CD14-positive monocyte (primary cell): ENCODE measurements around the gene GFPT2. TPM values are rescaled to one million over a fixed set of nuclear protein-coding genes. Genes with fewer than 3 reads are reported as not detected.
A peak's percentile ranks its signal among the peaks of the same experiment; 100 is the strongest.

ENCODE experiments used
- DNase-seq, 3 donors: peaks; one replicate each; pipeline ENCODE4 v3.0.0-alpha.2; 2011 to 2022
- H2AFZ ChIP-seq: 2 replicates; pipeline ENCODE4 v1.6.0; 2012; ENCODE audit warnings: mild to moderate bottlenecking, low read depth, low read length, inconsistent platforms; ENCODE audit not compliant: insufficient read depth, poor library complexity, severe bottlenecking
- H3K27ac ChIP-seq, 2 donors: 1 replicate in 1 of 2; 2 replicates in 1 of 2; pipeline ENCODE4 v1.5.1; 2012 to 2013; ENCODE audit warnings: low read length in 2 of 2, control low read depth in 1 of 2, inconsistent platforms in 1 of 2, low read depth in 1 of 2, mild to moderate bottlenecking in 1 of 2
- H3K27me3 ChIP-seq, 2 donors: one replicate each; pipeline versions ENCODE4 v1.6.0 to v1.6.1; 2011 to 2013; ENCODE audit warnings: low read length in 2 of 2; ENCODE audit not compliant: control insufficient read depth in 2 of 2, insufficient read depth in 2 of 2
- H3K36me3 ChIP-seq, 2 donors: replicated peaks in 1 of 2; 1 replicate in 1 of 2; 2 replicates in 1 of 2; pipeline versions ENCODE4 v1.5.1 to v1.6.1; 2012 to 2013; ENCODE audit warnings: low read length in 2 of 2, control low read depth in 1 of 2, inconsistent platforms in 1 of 2, mild to moderate bottlenecking in 1 of 2; ENCODE audit not compliant: insufficient read depth in 2 of 2, control insufficient read depth in 1 of 2
- H3K4me1 ChIP-seq, 2 donors: 1 replicate in 1 of 2; 2 replicates in 1 of 2; pipeline versions ENCODE4 v1.5.1 to v1.6.1; 2012 to 2013; ENCODE audit warnings: low read length in 2 of 2, control low read depth in 1 of 2, inconsistent platforms in 1 of 2, mild to moderate bottlenecking in 1 of 2, moderate library complexity in 1 of 2; ENCODE audit not compliant: insufficient read depth in 2 of 2, control insufficient read depth in 1 of 2
- H3K4me2 ChIP-seq: replicated peaks from 2 replicates; pipeline ENCODE3; 2012; ENCODE audit warnings: low read length, moderate library complexity, mild to moderate bottlenecking; ENCODE audit not compliant: poor library complexity, severe bottlenecking; ENCODE audit errors: extremely low read depth
- H3K4me3 ChIP-seq, 3 experiments: fragments of 200-600 bp in 1 of 3; sonication (generic) in 1 of 3; replicated peaks in 1 of 3; 1 replicate in 2 of 3; 2 replicates in 1 of 3; pipeline ENCODE4 v1.5.1; 2011 to 2013; ENCODE audit warnings: low read length in 3 of 3, mild to moderate bottlenecking in 3 of 3, control low read depth in 2 of 3, low read depth in 2 of 3, inconsistent platforms in 1 of 3, moderate library complexity in 1 of 3
- H3K79me2 ChIP-seq: 2 replicates; pipeline ENCODE4 v1.6.0; 2012; ENCODE audit warnings: mild to moderate bottlenecking, control low read depth, inconsistent platforms, low read length, moderate library complexity; ENCODE audit not compliant: insufficient read depth
- H3K9ac ChIP-seq: 2 replicates; pipeline ENCODE4 v1.6.0; 2017; ENCODE audit warnings: low read length, mild to moderate bottlenecking; ENCODE audit not compliant: insufficient read depth, poor library complexity, severe bottlenecking
- H3K9me3 ChIP-seq, 2 donors: replicated peaks in 1 of 2; 1 replicate in 1 of 2; 2 replicates in 1 of 2; pipeline versions ENCODE4 v1.5.1 to v1.6.1; 2012 to 2013; ENCODE audit warnings: low read length in 2 of 2, control low read depth in 1 of 2; ENCODE audit not compliant: control insufficient read depth in 1 of 2, insufficient read depth in 1 of 2
- H4K20me1 ChIP-seq: 2 replicates; pipeline ENCODE4 v1.6.0; 2012; ENCODE audit warnings: mild to moderate bottlenecking, low read length, control low read depth, moderate library complexity; ENCODE audit not compliant: insufficient read depth
- H3K27ac Mint-ChIP-seq, 7 donors: one replicate each; pipeline ENCODE4 v1.8.0; 2020; ENCODE audit warnings: mild to moderate bottlenecking in 7 of 7, mixed read lengths in 7 of 7, moderate library complexity in 6 of 7, inconsistent platforms in 2 of 7
- H3K27me3 Mint-ChIP-seq, 3 donors: one replicate each; pipeline ENCODE4 v1.8.0; 2021 to 2022; ENCODE audit warnings: low read depth in 3 of 3, mild to moderate bottlenecking in 3 of 3, mixed read lengths in 3 of 3, moderate library complexity in 3 of 3, inconsistent platforms in 1 of 3
- H3K36me3 Mint-ChIP-seq, 2 donors: one replicate each; pipeline ENCODE4 v1.8.0; 2020; ENCODE audit warnings: mixed read lengths in 2 of 2, inconsistent platforms in 1 of 2, mild to moderate bottlenecking in 1 of 2
- H3K4me1 Mint-ChIP-seq: one replicate; pipeline ENCODE4 v1.8.0; 2020; ENCODE audit warnings: mild to moderate bottlenecking, mixed read lengths
- H3K4me3 Mint-ChIP-seq, 2 donors: one replicate each; pipeline ENCODE4 v1.8.0; 2020; ENCODE audit warnings: mild to moderate bottlenecking in 2 of 2, mixed read lengths in 2 of 2, moderate library complexity in 1 of 2
- H3K9me3 Mint-ChIP-seq, 7 donors: one replicate each; pipeline ENCODE4 v1.8.0; 2020 to 2022; ENCODE audit warnings: mixed read lengths in 7 of 7, mild to moderate bottlenecking in 6 of 7, moderate library complexity in 6 of 7, inconsistent platforms in 2 of 7
- WGBS: methylation state at CpG from one replicate; pipeline ENCODE4 v1.1.5; 2013; ENCODE audit warnings: missing lambda C conversion rate; ENCODE audit not compliant: insufficient coverage; 5-methylcytosine and 5-hydroxymethylcytosine counted together
- intact Hi-C, 2 donors: fragments of 100-400 bp; cut with micrococcal nuclease; formaldehyde crosslinking; loops; one replicate each; pipeline versions ENCODE4 v1.15.0 to v1.15.1; 2023
- polyA plus RNA-seq, 3 donors: library from polyadenylated mRNA; depleted of rRNA in 1 of 3; unstranded in 2 of 3; stranded (reverse) in 1 of 3; fragments of 300-500 nt in 2 of 3; fragments of >200 nt in 1 of 3; fragmentation: Illumina TruSeq in 2 of 3; gene quantifications; 1 replicate in 2 of 3; 2 replicates in 1 of 3; pipeline ENCODE4 v1.2.3, GENCODE V29; 2012 to 2021
- TF ChIP-seq, protein P1 (sequence below): fragments of 200-600 bp; IDR thresholded peaks from one replicate; pipeline ENCODE4 v1.8.0; 2022; ENCODE audit warnings: antibody characterized with exemption, mild to moderate bottlenecking

The GFPT2 gene
- polyA plus RNA-seq, 3 donors, result not detected

DNA sequence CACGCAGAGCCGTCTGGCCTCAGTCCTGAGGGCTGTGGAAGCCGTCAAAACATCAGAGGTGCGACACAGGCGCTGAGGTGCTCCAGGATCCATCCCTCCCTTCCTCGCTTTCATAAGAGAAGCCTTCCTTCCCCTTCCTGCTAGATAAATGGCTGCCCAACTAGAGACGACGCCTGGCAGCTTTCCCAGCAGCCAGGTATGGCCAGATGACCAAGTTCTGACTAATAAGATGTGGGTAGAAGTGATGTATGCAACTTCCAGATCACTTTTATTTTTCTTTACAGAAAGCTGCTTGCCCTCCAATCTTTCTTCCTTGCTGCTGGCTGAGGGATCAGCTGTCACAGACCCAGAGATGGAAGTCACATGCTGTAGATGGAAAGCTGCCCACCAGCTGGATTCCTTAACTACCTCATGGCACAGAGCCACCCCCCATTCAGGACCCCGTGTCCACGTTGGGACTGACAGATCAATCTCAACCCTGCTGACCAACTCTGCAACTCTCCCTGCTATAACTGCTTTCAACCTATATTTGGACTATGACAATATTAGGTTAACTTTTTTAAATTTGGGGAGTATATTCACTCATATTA is 70.0 kb downstream of the GFPT2 start:
- H3K9me3 ChIP-seq, result peaks cover 46% of the 10 kb centered on the region in 2 donors
- no peaks in the 10 kb centered on the region for H3K27me3 ChIP-seq
- H3K4me1 ChIP-seq, result peaks cover 6 to 11% of the 10 kb centered on the region in 2 donors
- Mint-ChIP-seq H3K27me3 (peaks cover 0 to 4% (median 0%) of the 10 kb centered on the region in 3 donors), H3K4me1 (peaks cover 25% of the 10 kb centered on the region), H3K4me3 (no peak overlapping the region), H3K36me3 (peaks cover 70 to 78% of the 10 kb centered on the region in 2 donors), H3K9me3 (peaks cover 23 to 45% (median 35%) of the 10 kb centered on the region in 7 donors), H3K27ac (peak overlapping the region in 2 of 7 donors; percentile 3 to 59)
- no peak for DNase-seq
- H2AFZ ChIP-seq, result no peak overlapping the region
- TF ChIP-seq, protein P1, sequence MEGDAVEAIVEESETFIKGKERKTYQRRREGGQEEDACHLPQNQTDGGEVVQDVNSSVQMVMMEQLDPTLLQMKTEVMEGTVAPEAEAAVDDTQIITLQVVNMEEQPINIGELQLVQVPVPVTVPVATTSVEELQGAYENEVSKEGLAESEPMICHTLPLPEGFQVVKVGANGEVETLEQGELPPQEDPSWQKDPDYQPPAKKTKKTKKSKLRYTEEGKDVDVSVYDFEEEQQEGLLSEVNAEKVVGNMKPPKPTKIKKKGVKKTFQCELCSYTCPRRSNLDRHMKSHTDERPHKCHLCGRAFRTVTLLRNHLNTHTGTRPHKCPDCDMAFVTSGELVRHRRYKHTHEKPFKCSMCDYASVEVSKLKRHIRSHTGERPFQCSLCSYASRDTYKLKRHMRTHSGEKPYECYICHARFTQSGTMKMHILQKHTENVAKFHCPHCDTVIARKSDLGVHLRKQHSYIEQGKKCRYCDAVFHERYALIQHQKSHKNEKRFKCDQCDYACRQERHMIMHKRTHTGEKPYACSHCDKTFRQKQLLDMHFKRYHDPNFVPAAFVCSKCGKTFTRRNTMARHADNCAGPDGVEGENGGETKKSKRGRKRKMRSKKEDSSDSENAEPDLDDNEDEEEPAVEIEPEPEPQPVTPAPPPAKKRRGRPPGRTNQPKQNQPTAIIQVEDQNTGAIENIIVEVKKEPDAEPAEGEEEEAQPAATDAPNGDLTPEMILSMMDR, result no peak
- H3K36me3 ChIP-seq, result peaks cover 37 to 75% of the 10 kb centered on the region in 2 donors
- H3K4me3 ChIP-seq, result no peak overlapping the region
- intact Hi-C loops, result no loop called here
- no peak overlapping the region for H3K27ac ChIP-seq
- WGBS, result no CpG with 5 or more reads among the region's 10 CpGs
- no peak overlapping the region for H3K9ac ChIP-seq
- no peak overlapping the region for H3K4me2 ChIP-seq
- H4K20me1 ChIP-seq, result peaks cover 7% of the 10 kb centered on the region
- H3K79me2 ChIP-seq, result peaks cover 30% of the 10 kb centered on the region

DNA sequence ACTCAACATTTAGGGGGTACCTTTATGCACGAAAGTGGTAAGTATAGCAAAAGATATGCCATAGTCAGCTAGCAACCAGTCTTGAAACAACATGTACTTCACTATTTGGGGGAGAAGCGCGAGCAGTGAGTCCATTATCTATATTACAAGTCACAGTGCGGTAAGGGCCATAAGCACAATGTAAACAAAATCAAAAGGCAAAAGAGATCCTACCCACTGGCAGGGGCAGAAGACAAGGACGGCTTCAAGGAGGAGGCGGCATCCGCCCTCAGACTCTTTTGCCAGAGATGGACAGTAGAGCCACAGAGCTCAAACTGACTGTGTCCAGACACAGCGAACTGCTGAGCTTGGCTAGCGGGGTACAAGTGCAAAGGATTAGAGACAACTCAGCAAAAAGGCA is 70.9 kb downstream of the GFPT2 start:
- H3K27me3 Mint-ChIP-seq, result peaks cover 0 to 2% (median 0%) of the 10 kb centered on the region in 3 donors
- H3K9me3 Mint-ChIP-seq, result peaks cover 27 to 52% (median 36%) of the 10 kb centered on the region in 7 donors
- Histone ChIP-seq H3K9ac (no peak overlapping the region), H3K27ac (no peak overlapping the region), H3K4me1 (peaks cover 4 to 5% of the 10 kb centered on the region in 2 donors), H3K9me3 (peaks cover 49 to 54% of the 10 kb centered on the region in 2 donors), H4K20me1 (peaks cover 2% of the 10 kb centered on the region), H3K4me3 (no peak overlapping the region), H3K27me3 (no peaks in the 10 kb centered on the region), H3K4me2 (no peak overlapping the region), H2AFZ (no peak overlapping the region), H3K36me3 (peaks cover 45 to 84% of the 10 kb centered on the region in 2 donors), H3K79me2 (peaks cover 22% of the 10 kb centered on the region)
- no peak for DNase-seq
- intact Hi-C loops, result no loop called here
- H3K27ac Mint-ChIP-seq, result peak overlapping the region in 2 of 7 donors; percentile 25 to 57
- 96% methylated on average over 4 of the region's 9 CpGs for WGBS
- H3K4me3 Mint-ChIP-seq, result no peak overlapping the region
- TF ChIP-seq, protein P1, result no peak
- peaks cover 78 to 86% of the 10 kb centered on the region in 2 donors for H3K36me3 Mint-ChIP-seq
- H3K4me1 Mint-ChIP-seq, result peaks cover 17% of the 10 kb centered on the region
